Stomach (tissue), 9 donors: ENCODE data around the gene HECTD4. TPM values are rescaled to one million over a fixed set of nuclear protein-coding genes. Genes with fewer than 3 reads are reported as not detected.

Source experiments
- DNase-seq, 2 donors: peaks; one replicate each; pipeline versions ENCODE4 v3.0.0 to v3.0.0-alpha.2; 2013 to 2019
- H3K27ac ChIP-seq, 5 donors: fragments of 200-600 bp in 4 of 5; sonication (generic) in 4 of 5; one replicate each; pipeline ENCODE4 v1.5.1; 2013 to 2019; ENCODE audit warnings: mild to moderate bottlenecking in 1 of 5, moderate library complexity in 1 of 5
- H3K27me3 ChIP-seq, 3 donors: fragments of 200-600 bp; sonication (generic); one replicate each; pipeline ENCODE4 v1.5.1; 2017 to 2019; ENCODE audit warnings: mixed run types in 1 of 3
- H3K36me3 ChIP-seq, 4 donors: fragments of 200-600 bp; sonication (generic); 1 replicate in 3 of 4; 2 replicates in 1 of 4; pipeline ENCODE4 v1.5.1; 2016 to 2019
- H3K4me1 ChIP-seq, 4 donors: fragments of 200-600 bp; sonication (generic); one replicate each; pipeline ENCODE4 v1.5.1; 2016 to 2019
- H3K4me3 ChIP-seq, 4 donors: fragments of 200-600 bp; sonication (generic) in 3 of 4; one replicate each; pipeline ENCODE4 v1.5.1; 2016 to 2019; ENCODE audit warnings: mild to moderate bottlenecking in 1 of 4
- H3K9me3 ChIP-seq, 4 donors: fragments of 200-600 bp; sonication (generic); one replicate each; pipeline ENCODE4 v1.5.1; 2016 to 2019
- CTCF ChIP-seq, 7 experiments: fragments of 450-650 bp in 4 of 7; fragments of 200-600 bp in 3 of 7; sonication (generic) in 3 of 7; IDR thresholded peaks; one replicate each; pipeline ENCODE4 v1.5.1; 2016 to 2019; ENCODE audit warnings: antibody characterized with exemption in 7 of 7, control low read depth in 2 of 7, mild to moderate bottlenecking in 1 of 7
- EP300 ChIP-seq: sonication (generic); formaldehyde crosslinking; IDR thresholded peaks from one replicate; pipeline ENCODE4 v1.6.1; 2017; ENCODE audit warnings: antibody characterized with exemption
- POLR2A ChIP-seq, 4 donors: fragments of 450-650 bp; IDR thresholded peaks; one replicate each; pipeline ENCODE4 v1.6.1; 2016; ENCODE audit warnings: antibody characterized with exemption in 4 of 4, control low read depth in 2 of 4, mild to moderate bottlenecking in 1 of 4, moderate library complexity in 1 of 4
- POLR2AphosphoS5 ChIP-seq, 3 donors: sonication (generic); formaldehyde crosslinking; IDR thresholded peaks; one replicate each; pipeline ENCODE4 v1.6.1; 2016; ENCODE audit warnings: antibody characterized with exemption in 3 of 3
- WGBS, 5 donors: extraction: QIAGEN DNeasy Blood & Tissue Kit in 3 of 5; methylation state at CpG; one replicate each; pipeline versions ENCODE4 v1.1.5 to v1.1.7; 2013 to 2018; 5-methylcytosine and 5-hydroxymethylcytosine counted together
- intact Hi-C: fragments of 100-400 bp; cut with DNase I; formaldehyde crosslinking; loops from one replicate; pipeline ENCODE4 v1.15.1; 2023; ENCODE audit warnings: low total_unique reads
- polyA plus RNA-seq, 3 donors: library from polyadenylated mRNA; stranded (reverse); fragments of 200-250 nt; gene quantifications; one replicate each; pipeline ENCODE4 v1.2.3, GENCODE V29; 2013
- total RNA-seq, 5 donors: library from RNA; depleted of rRNA; stranded (reverse); fragments of >200 nt; gene quantifications; one replicate each; pipeline versions ENCODE4 v1.1.0 to v1.2.3, GENCODE V29; 2014 to 2016
- donor health status: healthy with polysubstance abuse.
- donor health status: Bipolar disorder and iron deficiency.
- donor health status: healthy.

Gene HECTD4
- total and polyA plus RNA-seq, 8 donors, result 3.2 to 375 (median 58.7) TPM

- no peaks in the 10 kb centered on the region for H3K27me3 ChIP-seq
- no peak for TF ChIP-seq CTCF (IDR thresholded peaks at IDR 0.05)
- TF ChIP-seq POLR2AphosphoS5 (IDR thresholded peaks at IDR 0.05), result no peak
- TF ChIP-seq EP300, result no peak
- TF ChIP-seq POLR2A (IDR thresholded peaks at IDR 0.05), result no peak
- H3K9me3 ChIP-seq, result no peaks in the 10 kb centered on the region
- H3K36me3 ChIP-seq, result peaks cover 7 to 53% (median 47%) of the 10 kb centered on the region in 4 donors
- peaks cover 0 to 33% (median 10%) of the 10 kb centered on the region in 4 donors for H3K4me1 ChIP-seq
- no peak overlapping the region for H3K27ac ChIP-seq
- intact Hi-C loops, result no loop called here
- no peak overlapping the region for H3K4me3 ChIP-seq
- WGBS, 5 donors, result 45 to 61% (median 52%) methylated on average over 3 of the region's 3 CpGs
- peak in 1 of 2 donors; percentile 43 for DNase-seq
These were observed 79.2 kb downstream of the HECTD4 start for GRCh38 chr12:112303004-112303403.

GRCh38 chr12:112299704-112300103 is 82.5 kb downstream of the HECTD4 start:
- Histone ChIP-seq H3K36me3 (peaks cover 20 to 61% (median 57%) of the 10 kb centered on the region in 4 donors), H3K27ac (no peak overlapping the region), H3K9me3 (no peaks in the 10 kb centered on the region), H3K4me1 (peaks cover 0 to 5% (median 0%) of the 10 kb centered on the region in 4 donors), H3K27me3 (no peaks in the 10 kb centered on the region), H3K4me3 (no peak overlapping the region)
- 61 to 75% (median 66%) methylated on average over 3 of the region's 3 CpGs for WGBS, 5 donors
- TF ChIP-seq CTCF (IDR thresholded peaks at IDR 0.05) (no peak), POLR2AphosphoS5 (IDR thresholded peaks at IDR 0.05) (no peak), POLR2A (IDR thresholded peaks at IDR 0.05) (no peak), EP300 (no peak)
- DNase-seq, result no peak
- intact Hi-C loops, result no loop called here

GRCh38 chr12:112297188-112297587 is 85.0 kb downstream of the HECTD4 start:
- intact Hi-C loops, result no loop called here
- Histone ChIP-seq H3K27ac (no peak overlapping the region), H3K27me3 (no peaks in the 10 kb centered on the region), H3K9me3 (no peaks in the 10 kb centered on the region), H3K36me3 (peaks cover 19 to 64% (median 53%) of the 10 kb centered on the region in 4 donors), H3K4me1 (no peaks in the 10 kb centered on the region), H3K4me3 (no peak overlapping the region)
- TF ChIP-seq POLR2AphosphoS5 (IDR thresholded peaks at IDR 0.05) (no peak), CTCF (IDR thresholded peaks at IDR 0.05) (no peak), EP300 (no peak), POLR2A (IDR thresholded peaks at IDR 0.05) (no peak)
- no peak for DNase-seq

GRCh38 chr12:112296183-112296582 is 86.0 kb downstream of the HECTD4 start:
- Histone ChIP-seq H3K27me3 (no peaks in the 10 kb centered on the region), H3K4me3 (no peak overlapping the region), H3K4me1 (no peaks in the 10 kb centered on the region), H3K9me3 (no peaks in the 10 kb centered on the region), H3K36me3 (peaks cover 13 to 57% (median 51%) of the 10 kb centered on the region in 4 donors), H3K27ac (no peak overlapping the region)
- WGBS, 5 donors, result 91 to 99% (median 94%) methylated on average over 3 of the region's 3 CpGs
- DNase-seq, result no peak
- no peak for TF ChIP-seq POLR2A (IDR thresholded peaks at IDR 0.05)
- TF ChIP-seq CTCF (IDR thresholded peaks at IDR 0.05), result no peak
- no peak for TF ChIP-seq EP300
- TF ChIP-seq POLR2AphosphoS5 (IDR thresholded peaks at IDR 0.05), result no peak
- intact Hi-C loops, result no loop called here
